ENCODE results near the gene WDFY4.

The WDFY4 gene

DNA sequence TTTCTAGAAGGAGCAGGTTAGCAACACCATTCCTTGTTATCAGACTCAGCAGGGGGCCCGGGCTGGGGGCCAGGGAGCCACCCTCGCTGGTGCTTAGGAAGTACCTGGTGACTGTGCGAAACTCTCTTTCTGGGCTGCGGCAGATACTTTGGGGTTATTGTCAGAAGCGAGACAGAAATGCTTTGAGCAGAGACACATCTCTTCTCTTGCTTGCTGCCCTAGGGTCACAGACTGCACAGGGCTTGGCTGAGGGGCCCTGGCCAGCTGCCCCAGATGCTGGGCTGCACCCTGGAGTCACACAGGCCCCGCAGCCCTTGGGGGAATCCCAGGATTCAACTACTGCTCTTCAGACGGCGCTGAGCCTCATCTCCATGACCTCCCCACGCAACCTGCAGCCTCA, 91.9 kb downstream of the WDFY4 start:
- DNase-seq, result no peak

DNA sequence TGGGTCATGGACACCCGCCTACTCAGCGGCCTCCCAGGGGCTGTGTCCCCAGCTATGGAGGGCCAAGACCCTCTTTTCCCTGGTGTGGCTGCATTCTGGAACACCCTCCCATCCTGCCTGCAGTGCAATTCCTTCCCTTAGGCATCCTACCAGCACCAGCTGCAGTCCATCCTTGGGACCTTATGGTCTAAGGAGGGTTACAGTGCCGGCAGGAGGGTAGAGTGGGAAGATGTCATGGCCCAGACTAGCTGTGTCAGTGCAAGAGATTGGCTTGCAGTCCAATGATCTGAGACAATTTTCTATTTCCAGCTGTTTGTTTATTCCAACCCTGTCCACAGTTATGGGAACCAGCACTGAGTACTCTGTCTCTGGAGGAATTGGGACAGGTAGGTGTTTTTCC, 92.4 kb downstream of the WDFY4 start:
- DNase-seq, result no peak

DNA sequence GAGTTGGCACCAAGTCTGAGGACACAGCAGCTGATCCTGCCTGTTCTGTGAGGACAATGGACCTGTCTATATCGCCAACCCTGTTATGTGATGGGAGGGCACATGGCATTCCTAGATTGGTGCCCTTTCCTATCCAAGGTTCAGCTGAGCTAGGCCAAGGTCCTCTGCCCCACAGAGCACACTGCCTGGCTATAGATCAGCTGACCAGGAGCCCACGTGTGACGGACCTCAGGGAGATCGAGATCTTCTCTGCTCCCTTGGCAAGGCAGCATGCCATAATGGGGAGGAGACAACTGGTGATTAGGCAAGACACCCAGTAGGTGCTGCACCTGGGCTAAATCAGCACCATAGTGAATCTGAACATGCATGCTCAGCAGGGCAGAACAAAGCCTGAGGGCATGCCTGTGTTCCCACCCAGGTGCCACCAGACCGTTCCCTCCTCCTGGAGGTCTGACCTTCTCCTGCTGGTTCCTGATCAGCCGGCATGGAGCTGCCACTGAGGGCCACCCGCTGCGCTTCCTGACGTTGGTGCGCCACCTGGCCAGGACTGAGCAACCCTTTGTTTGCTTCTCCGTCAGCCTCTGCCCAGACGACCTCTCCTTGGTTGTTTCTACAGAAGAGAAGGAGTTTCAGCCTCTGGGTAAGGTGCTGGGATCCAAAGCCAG, 93.7 kb downstream of the WDFY4 start:
- DNase-seq, result no peak

DNA sequence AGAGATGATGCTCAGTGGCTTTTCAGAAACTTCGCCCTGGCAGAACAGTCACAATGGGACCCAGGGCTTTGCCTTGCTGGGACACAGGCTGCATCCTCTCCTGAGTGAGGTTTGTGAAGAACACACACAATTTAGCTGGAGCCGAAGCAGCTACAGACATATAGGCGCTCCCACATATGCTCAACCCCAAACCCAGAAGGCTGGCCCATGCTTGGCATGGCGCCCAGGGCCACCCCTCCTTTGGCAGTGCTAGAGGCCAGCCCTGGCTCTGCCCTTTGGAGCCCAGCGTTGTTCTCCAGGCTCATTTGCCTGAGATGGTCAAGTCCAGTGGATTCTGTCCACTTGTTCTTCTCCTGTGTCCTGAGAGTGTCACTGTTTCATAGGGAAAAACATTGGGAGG, 94.4 kb downstream of the WDFY4 start:
- no peak for DNase-seq

DNA sequence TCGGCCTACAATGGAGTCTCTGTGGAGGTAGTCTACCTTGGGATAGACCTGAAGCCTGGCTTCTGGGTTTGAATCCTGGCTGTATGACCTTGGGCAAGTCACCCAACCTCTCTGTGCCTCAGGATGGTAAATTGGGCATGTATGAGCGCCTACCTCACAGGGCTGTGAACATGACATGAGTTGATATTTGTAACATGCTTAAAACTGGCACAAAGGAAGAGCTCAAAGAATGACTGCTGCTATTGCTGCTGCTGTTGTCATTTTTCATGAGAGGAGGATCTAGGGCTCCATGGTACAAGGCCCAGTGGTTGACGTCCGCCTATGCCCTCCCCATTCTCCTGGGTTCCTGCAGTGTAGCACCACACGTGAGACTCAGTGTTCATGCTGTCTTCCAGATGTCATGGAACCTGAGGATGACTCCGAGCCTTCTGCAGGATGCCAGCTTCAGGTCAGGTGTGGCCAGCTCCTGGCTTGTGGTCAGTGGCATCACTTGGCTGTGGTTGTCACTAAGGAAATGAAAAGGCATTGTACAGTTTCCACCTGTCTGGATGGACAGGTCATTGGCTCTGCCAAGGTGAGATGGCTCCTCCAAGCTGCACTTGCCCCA, 95.0 kb downstream of the WDFY4 start:
- DNase-seq, result no peak

DNA sequence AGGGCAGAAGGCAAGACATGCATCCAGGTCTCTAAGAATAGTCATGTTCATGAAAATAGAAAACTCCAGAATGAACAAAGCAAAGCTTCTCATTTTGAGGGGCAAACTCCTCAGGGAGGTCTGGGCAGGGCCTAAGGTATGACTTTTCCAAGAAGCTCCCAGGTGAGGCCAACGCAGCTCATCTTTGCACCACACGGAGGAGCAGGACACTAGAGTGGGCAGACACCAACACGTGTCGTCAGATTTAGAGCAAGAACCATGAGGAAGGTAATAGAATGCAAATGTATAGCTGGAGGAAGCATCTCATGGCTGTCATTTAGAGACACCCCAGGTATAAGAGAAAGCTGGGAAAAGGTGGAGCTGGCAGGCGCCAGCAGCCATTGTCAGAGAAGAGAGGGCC, 95.7 kb downstream of the WDFY4 start:
- DNase-seq, result no peak

DNA sequence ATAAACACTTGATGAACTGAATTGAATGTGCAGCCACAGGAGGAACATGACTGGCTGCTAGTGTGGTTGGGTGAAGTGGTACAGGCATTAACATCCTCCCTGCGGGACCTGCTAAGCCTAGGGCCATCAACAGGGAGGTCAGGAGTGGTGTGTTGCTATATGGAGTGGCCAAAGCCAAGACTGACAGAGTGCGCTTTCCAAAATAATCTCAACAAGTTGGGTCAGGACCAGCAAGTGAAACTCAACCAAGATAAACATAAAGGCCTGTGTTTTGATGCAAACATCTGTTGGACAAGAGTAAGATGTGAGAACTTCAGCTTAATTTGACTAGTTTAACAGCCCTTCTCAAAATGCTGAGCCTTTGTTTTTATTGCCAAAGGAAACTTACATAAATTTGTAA, 97.7 kb downstream of the WDFY4 start:
- no peak for DNase-seq

DNA sequence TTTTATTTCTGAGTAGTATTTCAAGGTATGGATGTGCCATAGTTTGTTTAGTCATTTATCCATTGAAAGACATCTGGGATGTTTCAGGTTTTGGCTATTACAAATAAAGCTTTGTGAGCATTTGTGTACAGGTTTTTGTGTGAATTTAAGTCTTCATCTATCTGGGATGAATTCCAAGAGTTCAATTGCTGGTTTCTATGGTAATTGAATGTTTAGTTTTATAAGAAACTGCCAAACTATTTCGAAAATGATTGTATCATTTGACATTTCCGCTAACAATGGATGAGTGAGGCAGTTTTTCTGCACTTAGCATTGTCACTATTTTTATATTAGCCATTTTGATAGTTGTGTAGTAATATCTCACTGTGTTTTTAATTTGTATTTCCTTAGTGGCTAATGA, 99.4 kb downstream of the WDFY4 start:
- no peak for DNase-seq

DNA sequence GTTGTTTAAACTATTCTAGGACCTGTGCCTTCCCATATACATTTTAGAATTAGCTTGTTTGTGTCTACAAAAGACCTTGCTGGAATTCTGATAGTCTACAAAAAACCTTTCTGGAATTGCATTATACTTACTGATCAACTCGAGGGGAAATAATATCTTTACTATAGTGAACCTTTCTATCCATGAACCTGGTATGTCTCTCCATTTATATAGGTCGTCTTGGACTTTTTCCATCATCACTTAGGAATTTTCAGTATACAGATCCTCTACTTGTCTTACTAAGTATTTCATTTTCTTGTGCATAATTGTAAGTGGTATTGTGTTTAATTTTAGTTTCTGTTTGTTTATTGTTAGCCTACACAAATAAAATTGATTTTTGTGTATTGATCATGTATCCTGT, 101.1 kb downstream of the WDFY4 start:
- DNase-seq, result no peak

DNA sequence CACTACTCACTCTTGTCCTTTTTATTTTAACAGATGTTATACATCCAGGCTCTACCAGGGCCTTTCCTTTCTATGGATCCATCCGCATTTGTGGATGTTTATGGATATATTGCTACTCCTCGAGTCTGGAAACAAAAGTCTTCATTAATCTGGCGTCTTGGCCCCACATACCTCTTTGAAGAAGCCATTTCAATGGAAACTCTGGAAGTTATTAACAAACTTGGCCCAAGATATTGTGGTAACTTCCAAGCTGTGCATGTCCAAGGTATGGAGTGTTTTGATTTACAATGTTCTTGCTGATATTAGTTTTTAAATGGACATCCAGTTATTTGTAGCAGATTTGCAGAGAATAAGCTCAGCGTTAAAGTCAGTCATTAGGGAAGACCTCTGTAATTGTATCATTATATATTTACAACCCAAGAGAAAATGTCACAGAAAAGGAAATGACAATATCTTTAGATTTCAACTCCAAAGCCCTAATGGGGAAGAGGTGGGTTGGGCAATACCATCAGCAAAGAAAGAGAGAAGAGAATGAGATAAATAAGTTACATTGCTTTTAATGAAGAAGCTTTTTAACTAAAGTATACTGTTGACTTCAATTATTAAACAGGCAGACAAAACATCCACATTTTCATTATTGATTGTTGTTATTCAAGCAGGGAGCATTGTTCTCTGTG, 102.1 kb downstream of the WDFY4 start:
- no peak for DNase-seq

DNA sequence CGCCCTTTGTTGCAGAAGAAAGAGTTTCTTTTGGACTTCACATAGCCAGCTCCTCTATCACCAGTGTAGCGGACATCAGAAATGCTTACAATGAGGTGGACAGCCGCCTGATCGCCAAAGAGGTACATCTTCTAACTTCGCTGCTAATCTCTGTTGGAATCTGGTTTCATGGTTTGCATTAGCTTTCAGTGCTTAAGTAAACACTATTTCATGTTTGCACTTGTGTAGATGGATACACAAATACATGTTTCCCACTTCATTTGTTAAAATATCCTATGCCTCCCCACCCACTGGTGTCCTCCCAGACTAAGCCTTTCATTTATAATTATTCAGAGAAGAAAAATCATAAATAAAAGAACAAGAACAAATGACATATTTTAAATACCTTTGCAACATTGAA, 103.9 kb downstream of the WDFY4 start:
- DNase-seq, result no peak

DNA sequence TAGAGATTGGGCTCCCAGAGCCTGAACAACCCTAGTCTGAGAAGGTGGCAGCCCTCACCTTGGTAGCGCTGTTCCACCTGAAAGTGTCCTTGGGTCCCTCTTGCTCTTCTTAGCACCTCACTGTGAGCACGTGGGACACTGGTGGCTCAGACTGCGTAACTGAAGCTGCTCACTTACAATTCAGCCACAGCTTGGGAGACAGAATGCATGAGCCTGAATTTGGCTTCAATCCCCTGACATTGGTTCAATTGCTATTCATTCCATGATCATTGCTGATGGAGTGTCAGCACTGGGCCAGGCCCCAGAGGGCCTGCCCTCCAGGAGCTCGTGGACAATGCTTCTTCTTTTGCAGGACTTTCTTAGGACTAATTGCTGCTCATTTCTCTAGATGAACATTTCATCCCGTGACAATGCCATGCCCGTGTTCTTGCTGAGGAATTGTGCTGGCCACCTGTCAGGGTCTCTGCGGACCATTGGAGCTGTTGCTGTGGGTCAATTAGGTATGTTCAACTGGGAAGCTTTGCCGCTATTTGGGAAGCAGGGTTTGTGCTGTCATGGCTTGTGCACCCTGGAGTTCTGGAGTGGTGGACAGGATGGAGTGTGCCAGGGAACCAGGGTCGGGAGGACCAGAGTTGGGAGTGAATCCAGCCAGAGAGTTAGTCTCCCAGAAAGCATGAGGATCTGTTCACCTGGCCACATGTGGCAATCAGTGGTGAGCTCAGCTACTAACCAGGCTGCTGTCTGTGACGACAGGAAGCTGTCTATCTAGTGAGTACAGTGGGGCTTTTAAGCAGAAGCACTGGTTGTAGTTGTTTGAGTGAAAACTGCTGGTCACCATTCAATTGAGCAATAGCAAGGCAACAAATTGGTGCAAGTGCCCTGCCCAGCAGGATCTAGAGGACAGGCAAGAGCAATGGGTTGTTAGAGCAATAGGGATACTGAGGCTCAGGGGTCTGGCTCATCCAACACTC, 105.1 kb downstream of the WDFY4 start:
- no peak for DNase-seq

DNA sequence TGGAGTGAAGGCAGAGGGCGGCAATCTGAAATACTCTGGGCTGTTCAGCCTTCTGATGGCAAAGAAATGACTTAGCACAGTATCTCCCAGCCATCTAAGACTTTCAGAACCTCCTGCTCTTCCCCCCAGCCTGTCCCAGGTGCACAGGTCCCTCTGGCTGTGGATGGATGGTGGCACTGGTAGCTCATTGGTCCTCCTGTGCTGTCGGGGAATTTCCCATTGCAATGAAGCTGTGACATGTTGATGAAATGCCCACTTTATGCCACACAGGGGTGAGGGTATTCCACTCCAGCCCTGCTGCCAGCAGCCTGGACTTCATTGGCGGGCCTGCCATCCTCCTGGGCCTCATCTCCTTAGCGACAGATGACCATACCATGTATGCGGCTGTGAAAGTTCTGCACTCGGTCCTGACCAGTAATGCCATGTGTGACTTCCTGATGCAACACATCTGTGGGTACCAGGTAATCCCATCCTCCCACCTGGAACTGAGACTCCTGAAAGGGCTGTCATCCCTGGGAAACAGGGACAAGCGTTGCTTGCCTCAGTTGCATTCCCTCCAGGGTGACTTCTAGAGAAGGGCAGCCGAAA, 105.9 kb downstream of the WDFY4 start:
- DNase-seq, result no peak

DNA sequence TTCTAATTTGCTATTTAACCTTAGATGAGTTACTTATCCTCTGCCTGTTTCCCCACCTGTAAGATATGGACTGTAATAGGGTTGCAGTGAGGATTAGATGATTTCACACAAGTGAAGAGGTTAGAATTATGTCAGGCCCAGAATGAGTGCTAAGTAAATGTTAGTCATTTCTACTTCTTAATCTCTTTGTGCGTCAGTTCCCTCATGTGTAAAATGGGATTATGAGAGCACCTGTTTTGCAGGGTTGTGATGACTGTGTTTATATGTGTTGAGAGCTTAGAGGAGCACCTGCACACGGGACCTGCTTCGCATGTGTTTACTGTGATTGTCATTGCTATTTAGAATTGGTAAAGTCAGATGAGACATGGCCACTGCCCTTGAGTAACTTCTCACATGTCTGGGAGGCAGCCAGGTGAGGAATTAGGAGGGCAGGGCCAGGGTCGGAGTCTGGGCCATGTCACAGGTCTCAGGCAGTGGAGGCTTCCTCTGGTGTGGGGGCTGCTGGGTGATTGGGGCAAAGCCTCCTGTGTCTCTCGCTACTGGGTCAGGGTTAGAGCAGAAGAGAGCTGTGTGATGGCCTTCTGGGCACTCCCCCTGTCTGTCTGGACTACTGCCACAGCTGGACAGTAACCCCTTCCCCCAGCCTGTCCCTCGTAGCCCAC, 106.7 kb downstream of the WDFY4 start:
- DNase-seq, result no peak

DNA sequence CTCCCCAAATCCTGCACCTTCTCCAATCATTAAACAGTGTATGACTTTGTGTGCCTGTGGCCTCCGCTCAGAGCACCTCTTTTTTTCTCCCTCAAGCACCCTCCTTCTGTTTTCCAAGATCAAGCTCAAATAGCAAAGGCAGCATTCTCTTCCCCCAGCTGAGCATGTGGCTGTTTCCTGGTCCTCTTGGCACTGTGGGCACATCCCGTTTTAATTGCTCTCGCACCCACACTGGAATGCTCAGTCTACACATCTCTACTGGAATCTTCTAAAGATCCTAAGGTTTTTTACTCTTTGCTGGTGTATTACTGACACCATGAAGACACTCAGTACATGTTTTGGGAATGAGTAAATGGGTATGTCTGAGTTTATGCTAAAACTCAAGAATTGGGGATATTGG, 107.4 kb downstream of the WDFY4 start:
- DNase-seq, result no peak

DNA sequence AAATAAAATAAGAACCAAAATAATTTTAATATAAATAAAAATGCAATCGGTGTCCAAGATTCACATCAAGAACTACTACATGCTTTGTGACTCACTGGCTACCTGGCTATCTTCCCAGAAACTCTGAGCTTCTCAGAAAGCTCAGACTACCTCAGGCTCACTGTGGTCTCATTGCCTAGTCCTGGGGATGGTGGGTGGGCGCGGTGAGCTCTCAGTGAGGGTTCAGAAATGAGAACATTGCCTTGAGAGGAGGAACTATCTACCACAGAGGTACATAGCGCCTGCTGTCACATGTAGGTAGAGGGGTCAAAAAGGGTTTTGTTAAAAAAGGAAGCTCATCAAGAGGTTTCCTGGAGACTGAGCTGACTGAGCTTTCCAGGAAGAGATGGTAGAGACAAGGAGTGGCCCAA, 108.0 kb downstream of the WDFY4 start:
- no peak for DNase-seq

DNA sequence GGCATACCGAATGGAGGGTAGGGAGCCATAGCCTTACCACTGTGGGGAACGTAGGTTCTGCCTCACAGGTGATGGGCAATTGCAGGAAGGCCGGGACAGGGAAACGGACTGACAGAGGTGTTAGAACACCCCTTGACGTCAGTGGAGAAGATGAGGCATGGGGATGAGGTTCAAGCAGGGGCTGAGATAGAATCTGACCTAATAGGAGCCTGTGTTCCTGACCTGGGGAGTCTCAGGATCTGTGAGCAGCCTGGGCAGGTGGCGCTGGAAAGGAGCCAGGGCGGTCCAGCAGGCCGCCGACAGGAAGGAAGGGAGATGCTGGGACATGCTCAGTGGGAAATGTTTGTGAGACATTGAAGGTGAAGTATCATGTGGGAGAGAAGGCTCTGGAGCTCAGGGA, 109.4 kb downstream of the WDFY4 start:
- no peak for DNase-seq

DNA sequence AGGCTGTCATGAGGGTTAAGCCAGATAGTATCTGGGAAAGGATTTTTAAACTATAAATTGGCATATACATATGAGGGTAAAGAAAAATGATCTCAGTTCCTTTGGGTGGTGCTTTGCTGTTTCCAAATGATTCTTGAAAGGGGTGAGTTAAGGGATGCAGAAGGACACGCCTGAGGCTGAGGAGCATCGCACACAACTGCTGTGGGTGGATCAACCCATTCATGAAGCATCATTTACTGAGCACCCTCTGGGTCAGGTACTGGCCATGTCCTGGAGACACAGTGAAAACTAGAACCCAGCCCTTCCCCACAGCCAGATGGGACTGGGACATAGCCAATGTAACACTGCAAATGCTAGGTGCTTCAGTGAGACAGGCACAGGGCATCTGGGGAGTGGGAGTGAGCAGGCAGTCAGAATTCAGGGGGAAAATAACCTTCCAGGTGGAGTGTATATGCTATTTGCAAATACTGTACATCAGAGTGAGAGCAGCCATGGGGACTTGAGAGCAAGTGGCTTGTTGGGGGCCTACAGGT, 112.1 kb downstream of the WDFY4 start:
- no peak for DNase-seq

DNA sequence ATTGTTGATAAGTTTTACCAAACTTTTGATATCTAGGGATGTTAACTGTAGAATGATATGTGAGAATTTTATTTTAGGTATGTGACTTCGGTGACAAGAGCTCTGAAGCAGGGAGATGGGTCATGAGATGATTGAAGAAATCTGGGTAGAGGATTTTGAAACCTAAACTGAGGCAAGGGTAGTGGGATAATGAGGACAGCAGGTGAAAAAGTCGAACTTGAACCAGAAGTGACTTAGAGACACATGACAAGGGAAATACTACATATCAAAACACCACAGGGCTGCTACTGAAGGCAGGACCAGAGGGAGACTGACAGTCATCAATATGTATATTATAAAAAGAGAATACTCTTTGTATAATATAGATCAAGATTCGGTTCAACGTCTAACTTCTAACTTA, 113.2 kb downstream of the WDFY4 start:
- no peak for DNase-seq

DNA sequence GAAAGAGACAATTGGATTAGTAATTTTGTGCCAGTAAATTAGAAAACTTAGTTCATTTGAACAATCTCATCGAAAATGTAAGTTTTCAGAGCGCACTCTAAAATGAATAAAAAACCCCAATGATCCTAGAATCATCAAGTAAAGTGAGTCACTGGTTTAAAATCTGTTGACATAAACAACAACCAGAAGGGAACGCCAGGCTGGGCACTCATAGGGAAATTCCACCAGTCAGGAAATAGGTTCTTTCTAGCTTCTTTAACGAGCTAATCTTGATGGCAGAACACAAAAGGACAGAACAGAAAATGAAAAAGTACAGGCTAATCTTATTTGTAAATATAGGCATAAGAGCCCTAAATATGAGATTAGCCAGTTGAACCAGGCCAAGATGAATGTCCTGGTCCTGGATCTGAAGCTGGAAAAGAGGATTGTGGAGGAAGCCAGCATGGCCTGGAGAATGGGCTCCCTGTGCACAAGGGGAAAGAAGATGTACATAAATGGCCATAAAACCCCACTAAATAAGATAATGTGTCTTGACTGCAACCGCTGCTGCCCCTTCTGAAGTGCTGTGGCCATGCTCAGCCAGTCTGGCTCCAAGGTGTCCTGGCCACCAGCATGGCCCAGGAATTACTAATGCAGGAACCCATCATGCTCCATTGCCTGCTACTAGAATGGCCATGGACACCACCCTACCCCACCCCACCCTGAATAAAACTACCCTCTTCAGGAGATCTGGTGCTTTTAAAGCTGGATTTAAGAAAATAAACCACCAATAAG, 114.0 kb downstream of the WDFY4 start:
- DNase-seq, result no peak

DNA sequence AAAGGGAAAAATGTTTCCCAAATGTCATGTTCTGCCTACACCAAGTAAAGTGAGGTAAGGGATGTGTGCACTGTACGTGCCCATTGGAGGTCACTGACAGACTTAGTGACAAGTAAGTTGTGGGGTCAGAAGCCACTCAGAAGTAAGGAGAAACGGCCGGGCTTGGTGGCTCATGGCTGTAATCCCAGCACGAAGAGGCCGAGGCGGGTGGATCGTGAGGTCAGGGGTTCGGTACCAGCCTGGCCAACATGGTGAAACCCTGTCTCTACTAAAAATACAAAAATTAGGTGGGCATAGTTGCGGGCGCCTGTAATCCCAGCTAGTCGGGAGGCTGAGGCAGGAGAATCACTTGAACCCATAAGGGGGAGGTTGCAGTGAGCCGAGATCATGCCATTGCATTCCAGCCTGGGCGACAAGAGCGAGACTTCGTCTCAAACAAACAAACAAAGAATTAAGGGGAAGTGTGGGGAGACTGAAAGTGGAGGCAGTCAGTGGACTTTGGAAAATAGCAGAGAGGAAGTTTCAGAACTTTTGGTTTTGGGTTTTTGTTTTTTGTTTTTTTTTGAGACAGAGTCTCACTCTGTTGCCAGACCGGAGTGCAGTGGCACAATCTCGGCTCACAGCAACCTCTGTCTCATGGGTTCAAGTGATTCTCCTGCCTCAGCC, 114.8 kb downstream of the WDFY4 start:
- DNase-seq, result no peak
